Renal cortex interstitium (tissue), 11 donors: ENCODE results near the gene RAMACL. TPM values are rescaled to one million over a fixed set of nuclear protein-coding genes. Genes with fewer than 3 reads are reported as not detected.

Experiments used
- DNase-seq, 11 donors: peaks; one replicate each; pipeline ENCODE4 v3.0.0-alpha.2; 2013; ENCODE audit warnings: low read depth in 9 of 11, low spot score in 4 of 11; ENCODE audit errors: extremely low read depth in 1 of 11
- polyA plus RNA-seq, 3 donors: library from polyadenylated mRNA; unstranded; fragments of 120-200 nt; gene quantifications; one replicate each; pipeline ENCODE4 v1.2.1, GENCODE V29; 2013; ENCODE audit not compliant: insufficient read length in 3 of 3

The RAMACL gene
- polyA plus RNA-seq, 3 donors = 0.14 to 0.26 (median 0.18) TPM

- no peak for DNase-seq
Measured at GRCh38 chr6:166603043-166603690, 16.7 kb upstream of the RAMACL start.

- DNase-seq = no peak
Measured at GRCh38 chr6:166601956-166602355, 15.5 kb upstream of the RAMACL start.

- no peak for DNase-seq
Measured at GRCh38 chr6:166600931-166601330, 14.5 kb upstream of the RAMACL start.

GRCh38 chr6:166599205-166599604, 12.7 kb upstream of the RAMACL start:
- DNase-seq = no peak

GRCh38 chr6:166598441-166599138, 12.1 kb upstream of the RAMACL start:
- no peak for DNase-seq

- DNase-seq = no peak
Measured at GRCh38 chr6:166597711-166598440, 11.4 kb upstream of the RAMACL start.

GRCh38 chr6:166596776-166597507, 10.5 kb upstream of the RAMACL start:
- DNase-seq = no peak

- no peak for DNase-seq
Measured at GRCh38 chr6:166595949-166596348, 9.5 kb upstream of the RAMACL start.

GRCh38 chr6:166595061-166595780, 8.7 kb upstream of the RAMACL start:
- no peak for DNase-seq

- DNase-seq = no peak
Measured at GRCh38 chr6:166592821-166593220, 6.3 kb upstream of the RAMACL start.

GRCh38 chr6:166591961-166592520, 5.6 kb upstream of the RAMACL start:
- DNase-seq = no peak

- no peak for DNase-seq
Measured at GRCh38 chr6:166591026-166591425, 4.5 kb upstream of the RAMACL start.

GRCh38 chr6:166589786-166590574, 3.5 kb upstream of the RAMACL start:
- no peak for DNase-seq

- DNase-seq = no peak
Measured at GRCh38 chr6:166589337-166589731, 2.9 kb upstream of the RAMACL start.

GRCh38 chr6:166588691-166589336, 2.3 kb upstream of the RAMACL start:
- DNase-seq = no peak

GRCh38 chr6:166587631-166588413, 1.3 kb upstream of the RAMACL start:
- DNase-seq = no peak
